Ascending aorta (tissue), 2 donors: Measurements from ENCODE around the gene GPER1. TPM values are rescaled to one million over a fixed set of nuclear protein-coding genes. Genes with fewer than 3 reads are reported as not detected.
A peak's percentile ranks its signal among the peaks of the same experiment; 100 is the strongest.

Experiments used
- DNase-seq, 2 donors: peaks; one replicate each; pipeline ENCODE4 v3.0.0-alpha.2; 2019; ENCODE audit warnings: low spot score in 2 of 2
- H3K27ac ChIP-seq, 2 donors: fragments of 200-600 bp; sonication (generic); one replicate each; pipeline ENCODE4 v1.5.1; 2016 to 2017; ENCODE audit warnings: mild to moderate bottlenecking in 1 of 2
- H3K27me3 ChIP-seq: fragments of 200-600 bp; sonication (generic); one replicate; pipeline ENCODE4 v1.5.1; 2017
- H3K36me3 ChIP-seq, 2 donors: fragments of 200-600 bp; sonication (generic); one replicate each; pipeline ENCODE4 v1.5.1; 2016
- H3K4me1 ChIP-seq, 2 donors: fragments of 200-600 bp; sonication (generic); one replicate each; pipeline ENCODE4 v1.5.1; 2016 to 2017; ENCODE audit warnings: mild to moderate bottlenecking in 1 of 2
- H3K4me3 ChIP-seq, 2 donors: fragments of 200-600 bp; sonication (generic); one replicate each; pipeline ENCODE4 v1.5.1; 2016 to 2017; ENCODE audit warnings: mild to moderate bottlenecking in 1 of 2
- H3K9me3 ChIP-seq, 2 donors: fragments of 200-600 bp; sonication (generic); one replicate each; pipeline ENCODE4 v1.5.1; 2016
- CTCF ChIP-seq, 3 experiments: fragments of 200-600 bp in 2 of 3; fragments of 450-650 bp in 1 of 3; sonication (generic) in 2 of 3; IDR thresholded peaks; one replicate each; pipeline ENCODE4 v1.5.1; 2016 to 2019; ENCODE audit warnings: antibody characterized with exemption in 3 of 3, mild to moderate bottlenecking in 1 of 3, moderate library complexity in 1 of 3
- intact Hi-C: fragments of 100-400 bp; cut with DNase I; formaldehyde crosslinking; loops from one replicate; pipeline ENCODE4 v1.15.1; 2023
- total RNA-seq: library from RNA; depleted of rRNA; stranded (reverse); fragments of >200 nt; gene quantifications from one replicate; pipeline ENCODE4 v1.1.0, GENCODE V29; 2016

GPER1 gene
- total RNA-seq, 1 donor from 2014 or later: 11.3 TPM

DNA sequence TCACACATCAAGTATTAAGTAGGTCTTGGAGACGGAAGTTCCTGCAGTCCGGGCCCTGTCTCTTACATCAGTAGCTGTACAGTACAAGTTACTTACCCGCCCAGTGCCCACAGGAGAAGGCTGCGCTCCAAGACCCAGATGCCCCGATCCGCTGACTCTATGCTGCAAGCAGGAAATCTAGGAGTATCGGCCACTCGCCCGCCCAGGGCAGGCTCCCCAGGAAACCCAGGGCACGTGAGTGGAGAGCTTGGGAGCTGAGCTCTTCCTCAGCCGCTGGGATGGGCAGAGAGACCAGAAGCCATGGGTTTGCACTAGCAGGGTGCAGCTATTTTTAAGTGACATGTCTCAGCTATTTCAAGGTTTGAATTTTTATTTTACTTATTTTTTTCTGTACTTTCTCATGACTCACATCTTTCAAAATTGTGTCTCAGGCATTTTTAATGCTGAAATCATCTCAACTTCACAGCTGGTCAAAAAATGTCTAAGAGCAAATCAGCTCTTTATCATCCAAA, 1.9 kb upstream of the GPER1 start:
- Histone ChIP-seq H3K4me3 (peak overlapping the region; percentile 19 to 56), H3K9me3 (no peaks in the 10 kb centered on the region), H3K4me1 (peaks cover 11 to 30% of the 10 kb centered on the region in 2 donors), H3K27me3 (no peaks in the 10 kb centered on the region), H3K27ac (peak overlapping the region; percentile 22 to 52), H3K36me3 (peaks cover 0 to 1% of the 10 kb centered on the region in 2 donors)
- intact Hi-C loops: no loop called here
- DNase-seq: no peak
- TF ChIP-seq CTCF (IDR thresholded peaks at IDR 0.05): no peak

- Histone ChIP-seq H3K4me1 (peaks cover 11 to 30% of the 10 kb centered on the region in 2 donors), H3K4me3 (peak overlapping the region; percentile 56 to 57), H3K27me3 (no peaks in the 10 kb centered on the region), H3K36me3 (peaks cover 5 to 7% of the 10 kb centered on the region in 2 donors), H3K27ac (peak overlapping the region; percentile 11 to 45), H3K9me3 (no peaks in the 10 kb centered on the region)
- intact Hi-C loops: loop anchor here (1.0 kb wide), 2 partner anchors 36 to 51 kb away; a partner anchor contains a TSS
- peak; percentile 84 to 93 (median 87) for TF ChIP-seq CTCF (IDR thresholded peaks at IDR 0.05)
- peak in 1 of 2 donors; percentile 80 for DNase-seq
Measured at GRCh38 chr7:1086588-1087464, 1.1 kb upstream of the GPER1 start.

- Histone ChIP-seq H3K4me1 (peaks cover 11 to 30% of the 10 kb centered on the region in 2 donors), H3K4me3 (peak overlapping the region; percentile 56 to 57), H3K27me3 (no peaks in the 10 kb centered on the region), H3K27ac (peak overlapping the region; percentile 76 to 83), H3K36me3 (peaks cover 11 to 13% of the 10 kb centered on the region in 2 donors), H3K9me3 (no peaks in the 10 kb centered on the region)
- TF ChIP-seq CTCF (IDR thresholded peaks at IDR 0.05): no peak
- DNase-seq: no peak
- intact Hi-C loops: loop anchor here (1.0 kb wide), 2 partner anchors 36 to 51 kb away; a partner anchor contains a TSS
Measured at GRCh38 chr7:1087465-1087814, 473 bp upstream of the GPER1 start.

DNA sequence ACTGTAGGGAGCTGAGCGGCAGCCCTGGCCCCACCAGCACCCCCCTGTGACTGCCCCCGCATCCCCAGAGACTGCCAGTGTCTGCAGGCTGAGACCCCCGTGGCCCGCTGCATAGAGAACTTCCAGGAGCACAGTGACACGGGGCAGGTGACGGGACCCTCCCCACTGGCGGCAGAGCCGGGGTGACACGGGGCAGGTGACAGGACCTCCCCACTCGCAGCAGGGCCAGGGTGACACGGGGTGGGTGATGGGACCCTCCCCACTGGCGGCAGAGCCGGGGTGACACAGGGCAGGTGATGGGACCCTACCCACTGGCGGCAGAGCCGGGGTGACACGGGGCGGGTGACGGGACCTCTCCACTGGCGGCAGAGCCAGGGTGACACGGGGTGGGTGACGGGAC, 2.3 kb downstream of the GPER1 start:
- Histone ChIP-seq H3K4me3 (no peak overlapping the region), H3K36me3 (peaks cover 22% of the 10 kb centered on the region in 2 donors), H3K27ac (no peak overlapping the region), H3K9me3 (no peaks in the 10 kb centered on the region), H3K4me1 (peaks cover 11 to 31% of the 10 kb centered on the region in 2 donors), H3K27me3 (no peaks in the 10 kb centered on the region)
- no peak for DNase-seq
- TF ChIP-seq CTCF (IDR thresholded peaks at IDR 0.05): no peak
- intact Hi-C loops: no loop called here

- intact Hi-C loops: no loop called here
- no peak for TF ChIP-seq CTCF (IDR thresholded peaks at IDR 0.05)
- H3K4me1 ChIP-seq: peaks cover 11 to 32% of the 10 kb centered on the region in 2 donors
- H3K27ac ChIP-seq: no peak overlapping the region
- no peak overlapping the region for H3K4me3 ChIP-seq
- H3K36me3 ChIP-seq: peaks cover 22% of the 10 kb centered on the region in 2 donors
- H3K27me3 ChIP-seq: no peaks in the 10 kb centered on the region
- H3K9me3 ChIP-seq: no peaks in the 10 kb centered on the region
- DNase-seq: no peak
Measured at GRCh38 chr7:1090686-1091643, 3.1 kb downstream of the GPER1 start.
